Cerebellar cortex (tissue), 1 donor: ENCODE results near the gene ZNF165.
"Not testable (repeated sequence)": the region's sequence is repeated elsewhere in the genome, so short reads cannot be mapped to it uniquely, and the experiment has no call there.

Experiments used
- DNase-seq: peaks from one replicate; pipeline ENCODE4 v3.0.0-alpha.2; 2015; ENCODE audit warnings: low spot score

The ZNF165 gene

DNA sequence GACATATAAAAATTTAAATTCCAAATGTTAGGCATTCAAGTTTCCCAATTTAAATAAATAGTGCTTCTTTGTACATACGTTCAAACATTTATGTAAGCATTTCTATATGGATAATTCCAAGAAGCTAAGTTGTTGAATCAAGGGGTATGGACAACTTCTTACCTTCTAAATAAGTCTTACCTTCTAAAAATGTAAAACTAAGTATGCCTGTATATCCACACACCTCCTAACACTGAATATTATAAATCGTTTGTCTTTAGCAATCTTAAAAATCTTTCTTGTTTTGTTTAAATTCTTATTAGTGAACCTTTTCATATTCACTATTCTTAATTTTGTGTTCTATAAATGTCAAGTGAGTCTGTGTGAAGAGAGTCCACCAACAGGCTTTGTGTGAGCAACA, 41.5 kb downstream of the ZNF165 start:
- no peak for DNase-seq

GRCh38 chr6:28122283-28122682, 41.9 kb downstream of the ZNF165 start:
- DNase-seq, result not testable (repeated sequence)

GRCh38 chr6:28124350-28124970, 44.1 kb downstream of the ZNF165 start, which contains the start of gene ZSCAN16:
TSS of gene ZSCAN16 (plus strand) at chr6:28124609. CDS start at chr6:28125444, 835 bp downstream.
- peak; percentile 86 for DNase-seq

- no peak for DNase-seq
These were observed 44.6 kb downstream of the ZNF165 start for GRCh38 chr6:28124971-28125353.

GRCh38 chr6:28125401-28125800, 45.0 kb downstream of the ZNF165 start:
- no peak for DNase-seq

GRCh38 chr6:28134015-28134414, 53.6 kb downstream of the ZNF165 start:
- DNase-seq, result peak; percentile 45

- DNase-seq, result no peak
These were observed 54.3 kb downstream of the ZNF165 start for GRCh38 chr6:28134716-28135115.

DNA sequence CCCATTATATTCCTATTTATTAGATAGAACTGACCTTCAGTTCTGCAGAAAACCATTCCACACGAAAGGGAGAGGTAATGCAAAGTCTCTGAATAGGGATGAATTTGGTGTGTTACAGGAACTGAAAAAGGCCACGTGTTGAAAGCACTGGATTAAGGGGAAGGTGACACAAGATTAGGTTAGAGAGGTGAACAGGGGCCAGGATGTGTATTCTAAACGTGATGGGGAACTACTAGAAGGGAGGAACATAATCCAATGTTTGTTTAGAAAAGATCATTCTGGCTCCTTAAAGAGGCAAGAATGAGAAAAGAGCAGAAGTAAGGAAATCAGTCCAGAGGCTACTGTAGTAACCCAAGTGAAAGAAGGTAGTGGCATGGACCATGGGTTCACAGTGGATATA, 55.0 kb downstream of the ZNF165 start:
- DNase-seq, result peak; percentile 13

GRCh38 chr6:28136585-28137504, 56.5 kb downstream of the ZNF165 start:
- DNase-seq, result peak; percentile 96

DNA sequence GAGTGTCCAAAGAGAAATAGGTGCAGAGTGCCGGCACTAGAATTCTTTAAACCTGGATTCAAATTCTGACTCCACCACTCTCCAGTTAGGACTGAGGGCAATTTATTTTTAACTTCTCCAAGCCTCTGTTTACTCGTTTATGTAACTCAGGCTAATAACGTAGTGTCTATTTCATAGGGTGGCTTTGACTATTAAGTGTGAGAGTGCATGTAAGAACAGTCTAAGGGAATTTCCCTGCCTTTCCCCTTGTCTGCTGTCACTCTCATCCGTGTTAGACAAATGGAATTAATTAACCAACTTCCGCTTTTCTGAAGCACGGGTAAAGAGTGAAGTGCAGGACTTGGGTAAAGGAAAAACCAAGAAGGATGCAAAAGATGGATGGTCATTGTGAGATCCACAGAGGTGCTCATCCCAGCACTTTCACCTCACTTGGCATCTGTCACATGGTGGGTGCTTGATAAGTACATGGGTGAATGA, 57.2 kb downstream of the ZNF165 start:
- DNase-seq, result no peak
